Naive thymus-derived CD4-positive, alpha-beta T cell (primary cell): ENCODE measurements around the gene KIF26A. TPM values are rescaled to one million over a fixed set of nuclear protein-coding genes. Genes with fewer than 3 reads are reported as not detected.

Source experiments
- ATAC-seq: fragments of 150-1000 bp; cut with Tn5 transposase; 2 replicates; pipeline ENCODE4 v1.10.0; 2021; ENCODE audit warnings: mild to moderate bottlenecking, moderate library complexity
- CTCF ChIA-PET: fragments of 350-600 bp; sonication (Branson Sonifier 250); formaldehyde crosslinking; loops from one replicate; lab custom pipeline; 2021; ENCODE audit warnings: antibody characterized with exemption; lab: Charles Lee
- POLR2A ChIA-PET: fragments of 350-600 bp; sonication (Branson Sonifier 250); formaldehyde crosslinking; loops from one replicate; lab custom pipeline; 2021; ENCODE audit warnings: antibody characterized with exemption, inconsistent platforms; lab: Charles Lee
- DNase-seq, 9 donors: peaks; one replicate each; pipeline versions ENCODE4 v3.0.0 to v3.0.0-alpha.2; 2020 to 2022; ENCODE audit warnings: mixed read lengths in 1 of 9
- H3K27ac ChIP-seq: one replicate; pipeline ENCODE4 v1.7.0; 2013; ENCODE audit warnings: mild to moderate bottlenecking, low read depth, low read length, moderate library complexity
- H3K27me3 ChIP-seq, 2 donors: one replicate each; pipeline ENCODE4 v1.7.0; 2013; ENCODE audit warnings: low read length in 2 of 2, mild to moderate bottlenecking in 2 of 2, moderate library complexity in 2 of 2; ENCODE audit not compliant: control insufficient read depth in 2 of 2, insufficient read depth in 2 of 2
- H3K36me3 ChIP-seq, 3 experiments: 1 replicate in 2 of 3; 2 replicates in 1 of 3; pipeline ENCODE4 v1.7.0; 2013; ENCODE audit warnings: low read length in 3 of 3, mild to moderate bottlenecking in 3 of 3, moderate library complexity in 1 of 3; ENCODE audit not compliant: insufficient read depth in 3 of 3, control insufficient read depth in 2 of 3
- H3K4me1 ChIP-seq, 2 donors: one replicate each; pipeline ENCODE4 v1.7.0; 2013; ENCODE audit warnings: low read length in 2 of 2, mild to moderate bottlenecking in 2 of 2, moderate library complexity in 1 of 2; ENCODE audit not compliant: control insufficient read depth in 2 of 2, insufficient read depth in 2 of 2
- H3K4me3 ChIP-seq: 2 replicates; pipeline ENCODE4 v1.7.0; 2013; ENCODE audit warnings: mild to moderate bottlenecking, low read length
- H3K9me3 ChIP-seq, 3 experiments: 1 replicate in 2 of 3; 2 replicates in 1 of 3; pipeline ENCODE4 v1.7.0; 2013; ENCODE audit warnings: low read length in 3 of 3; ENCODE audit not compliant: control insufficient read depth in 2 of 3
- H3K27ac Mint-ChIP-seq, 9 donors: one replicate each; pipeline ENCODE4 v1.8.0; 2020 to 2022; ENCODE audit warnings: mixed read lengths in 9 of 9, mild to moderate bottlenecking in 8 of 9, moderate library complexity in 5 of 9, inconsistent platforms in 2 of 9
- H3K27me3 Mint-ChIP-seq, 5 donors: one replicate each; pipeline ENCODE4 v1.8.0; 2021 to 2022; ENCODE audit warnings: mixed read lengths in 5 of 5, mild to moderate bottlenecking in 1 of 5
- H3K36me3 Mint-ChIP-seq, 5 donors: one replicate each; pipeline ENCODE4 v1.8.0; 2020 to 2022; ENCODE audit warnings: mixed read lengths in 5 of 5, mild to moderate bottlenecking in 3 of 5, inconsistent platforms in 1 of 5
- H3K4me1 Mint-ChIP-seq, 7 donors: one replicate each; pipeline ENCODE4 v1.8.0; 2020 to 2022; ENCODE audit warnings: mixed read lengths in 7 of 7, mild to moderate bottlenecking in 3 of 7, inconsistent platforms in 1 of 7
- H3K4me3 Mint-ChIP-seq, 10 donors: one replicate each; pipeline ENCODE4 v1.8.0; 2020 to 2022; ENCODE audit warnings: mild to moderate bottlenecking in 10 of 10, mixed read lengths in 10 of 10, moderate library complexity in 6 of 10, inconsistent platforms in 2 of 10
- H3K9me3 Mint-ChIP-seq, 11 donors: one replicate each; pipeline ENCODE4 v1.8.0; 2020 to 2022; ENCODE audit warnings: mixed read lengths in 11 of 11, mild to moderate bottlenecking in 4 of 11, inconsistent platforms in 1 of 11, moderate library complexity in 1 of 11
- intact Hi-C, 2 donors: fragments of 100-400 bp; cut with micrococcal nuclease; formaldehyde crosslinking; loops; one replicate each; pipeline ENCODE4 v1.15.1; 2023
- polyA plus RNA-seq, 2 donors: library from polyadenylated mRNA; unstranded; fragments of 300-500 nt; fragmentation: Illumina TruSeq; gene quantifications; one replicate each; pipeline ENCODE4 v1.2.3, GENCODE V29; 2021
- total RNA-seq, 6 experiments: library from RNA in 5 of 6; stranded (reverse) in 5 of 6; gene quantifications; 1 replicate in 5 of 6; 2 replicates in 1 of 6; pipeline ENCODE4 v1.2.3 and lab custom pipeline; 2021 to 2026

KIF26A gene
- total RNA-seq (under 1 TPM in 3 of 5 experiments, not detected in 2; 0.13 to 0.53 (median 0.17) TPM), polyA plus RNA-seq (not detected), total RNA-seq (lab: John Stamatoyannopoulos, UW) (not detected)

DNA sequence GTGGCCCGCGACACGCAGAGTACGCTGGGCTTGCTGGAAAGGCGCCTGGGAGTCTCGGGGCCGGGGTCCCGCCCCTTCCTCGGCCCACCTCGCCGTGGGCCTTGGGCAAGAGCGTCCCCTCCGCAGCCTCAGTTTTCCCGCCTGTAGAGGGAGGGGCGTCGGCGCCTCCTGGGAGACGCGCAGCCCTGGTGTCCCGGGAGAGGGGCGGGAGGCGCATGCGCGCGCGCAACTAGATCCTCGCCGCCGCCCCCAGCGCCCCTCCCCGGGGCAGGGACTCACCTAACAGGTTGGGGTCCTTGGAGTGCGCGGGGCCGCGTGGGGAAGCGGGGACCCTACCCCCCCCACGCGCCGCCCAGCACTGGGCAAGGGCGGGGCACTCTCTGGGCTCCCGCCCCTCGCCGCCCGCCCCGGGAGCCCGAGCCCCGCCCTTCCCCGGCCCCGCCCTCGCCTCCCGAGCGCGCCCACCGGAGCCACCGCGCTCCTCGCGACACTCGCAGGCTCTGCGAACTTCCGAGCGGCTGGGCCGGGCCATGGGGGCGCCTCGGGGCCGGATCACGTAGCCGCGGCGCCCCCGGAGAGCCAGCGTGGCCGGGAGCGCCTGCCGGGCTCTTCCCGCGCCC, at the start of gene KIF26A:
TSS of gene KIF26A (plus strand) at position 490 of the 620 bp plus-strand sequence. CDS start 136 bp downstream, outside the sequence.
- POLR2A ChIA-PET: no interaction called here
- Mint-ChIP-seq H3K9me3 (no peaks in the 10 kb centered on the region), H3K4me3 (peak within 1 kb of the TSS; percentile 23 to 81 (median 63)), H3K27me3 (peaks cover 19 to 41% (median 29%) of the 10 kb centered on the region in 5 donors), H3K36me3 (no peaks in the 10 kb centered on the region), H3K4me1 (peaks cover 0 to 10% (median 5%) of the 10 kb centered on the region in 7 donors), H3K27ac (no peak within 1 kb of the TSS)
- H3K27ac ChIP-seq: no peak within 1 kb of the TSS
- no peak within 1 kb of the TSS for H3K4me3 ChIP-seq
- H3K9me3 ChIP-seq: no peaks in the 10 kb centered on the region
- H3K27me3 ChIP-seq: peaks cover 0 to 12% of the 10 kb centered on the region in 2 donors
- intact Hi-C loops: loop anchor here (1.0 to 5.0 kb wide), 2 partner anchors 426 to 569 kb away; no protein-coding TSS in a partner anchor
- no peaks in the 10 kb centered on the region for H3K4me1 ChIP-seq
- CTCF ChIA-PET: interaction anchor here (0.7 to 0.9 kb wide), 4 partner anchors 261 to 427 kb away, joined by 3 to 4 read pairs (median 3); no protein-coding TSS in a partner anchor
- DNase-seq (peak in 1 of 9 donors; percentile 7), ATAC-seq (no peak)
- no peaks in the 10 kb centered on the region for H3K36me3 ChIP-seq

DNA sequence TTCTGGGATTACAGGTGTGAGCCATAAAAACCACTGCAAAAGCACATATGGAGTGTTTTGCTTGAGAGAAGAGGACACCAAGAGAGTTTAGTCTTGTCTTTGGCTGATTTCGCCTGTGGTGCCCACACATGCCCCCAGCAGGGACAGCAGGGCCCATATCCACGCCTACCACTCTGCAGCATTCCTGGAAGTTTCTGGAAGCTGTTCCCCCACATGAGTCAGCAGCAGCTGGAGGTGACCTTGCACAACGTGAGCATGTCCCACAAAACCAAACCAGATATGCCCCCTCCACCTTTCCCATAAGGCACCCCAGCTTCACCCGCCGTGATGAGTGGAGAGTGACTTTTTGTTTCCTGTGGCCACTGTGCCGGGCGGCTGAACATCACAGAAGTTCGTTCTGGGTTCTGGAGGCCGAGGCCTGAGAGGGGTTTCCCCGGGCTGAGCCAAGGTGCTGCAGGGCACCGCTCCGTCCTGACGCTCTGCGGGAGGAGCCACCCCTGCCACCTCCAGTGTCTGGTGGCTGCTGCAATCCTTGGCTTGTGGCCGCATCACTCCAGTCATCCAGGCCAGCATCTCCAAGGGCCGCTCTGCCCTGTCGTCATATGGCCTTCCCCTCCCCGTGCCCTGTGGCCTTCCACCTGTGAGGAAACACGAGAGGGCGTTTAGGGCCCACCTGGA, 48.2 kb upstream of the KIF26A start:
- Mint-ChIP-seq H3K27ac (peak overlapping the region in 1 of 9 donors; percentile 27), H3K4me3 (no peak overlapping the region), H3K4me1 (peaks cover 0 to 6% (median 3%) of the 10 kb centered on the region in 7 donors), H3K27me3 (peaks cover 0 to 8% (median 6%) of the 10 kb centered on the region in 5 donors), H3K36me3 (no peaks in the 10 kb centered on the region), H3K9me3 (no peaks in the 10 kb centered on the region)
- Histone ChIP-seq H3K27me3 (no peaks in the 10 kb centered on the region), H3K27ac (no peak overlapping the region), H3K9me3 (no peaks in the 10 kb centered on the region), H3K4me3 (no peak overlapping the region), H3K36me3 (no peaks in the 10 kb centered on the region), H3K4me1 (peaks cover 0 to 7% of the 10 kb centered on the region in 2 donors)
- intact Hi-C loops: loop anchor here in 1 of 2 donors (5.0 kb wide), 1 partner anchor 472 kb away; no protein-coding TSS in a partner anchor
- no peak for ATAC-seq
- ChIA-PET POLR2A (no interaction called here), CTCF (no interaction called here)
- DNase-seq: no peak

- ChIA-PET POLR2A (no interaction called here), CTCF (interaction anchor here (0.6 kb wide), 1 partner anchor 1526 kb away, joined by 6 read pairs; no protein-coding TSS in a partner anchor)
- Histone ChIP-seq H3K27me3 (no peaks in the 10 kb centered on the region), H3K4me3 (no peak overlapping the region), H3K36me3 (no peaks in the 10 kb centered on the region), H3K9me3 (no peaks in the 10 kb centered on the region), H3K27ac (no peak overlapping the region), H3K4me1 (peaks cover 0 to 7% of the 10 kb centered on the region in 2 donors)
- no peak for ATAC-seq
- Mint-ChIP-seq H3K4me3 (no peak overlapping the region), H3K9me3 (no peaks in the 10 kb centered on the region), H3K36me3 (no peaks in the 10 kb centered on the region), H3K27me3 (peaks cover 0 to 8% (median 6%) of the 10 kb centered on the region in 5 donors), H3K4me1 (peaks cover 0 to 6% (median 3%) of the 10 kb centered on the region in 7 donors), H3K27ac (no peak overlapping the region)
- intact Hi-C loops: loop anchor here in 1 of 2 donors (5.0 kb wide), 1 partner anchor 471 kb away; no protein-coding TSS in a partner anchor
- DNase-seq: no peak
These were observed 47.1 kb upstream of the KIF26A start for GRCh38 chr14:104091061-104091926.

DNA sequence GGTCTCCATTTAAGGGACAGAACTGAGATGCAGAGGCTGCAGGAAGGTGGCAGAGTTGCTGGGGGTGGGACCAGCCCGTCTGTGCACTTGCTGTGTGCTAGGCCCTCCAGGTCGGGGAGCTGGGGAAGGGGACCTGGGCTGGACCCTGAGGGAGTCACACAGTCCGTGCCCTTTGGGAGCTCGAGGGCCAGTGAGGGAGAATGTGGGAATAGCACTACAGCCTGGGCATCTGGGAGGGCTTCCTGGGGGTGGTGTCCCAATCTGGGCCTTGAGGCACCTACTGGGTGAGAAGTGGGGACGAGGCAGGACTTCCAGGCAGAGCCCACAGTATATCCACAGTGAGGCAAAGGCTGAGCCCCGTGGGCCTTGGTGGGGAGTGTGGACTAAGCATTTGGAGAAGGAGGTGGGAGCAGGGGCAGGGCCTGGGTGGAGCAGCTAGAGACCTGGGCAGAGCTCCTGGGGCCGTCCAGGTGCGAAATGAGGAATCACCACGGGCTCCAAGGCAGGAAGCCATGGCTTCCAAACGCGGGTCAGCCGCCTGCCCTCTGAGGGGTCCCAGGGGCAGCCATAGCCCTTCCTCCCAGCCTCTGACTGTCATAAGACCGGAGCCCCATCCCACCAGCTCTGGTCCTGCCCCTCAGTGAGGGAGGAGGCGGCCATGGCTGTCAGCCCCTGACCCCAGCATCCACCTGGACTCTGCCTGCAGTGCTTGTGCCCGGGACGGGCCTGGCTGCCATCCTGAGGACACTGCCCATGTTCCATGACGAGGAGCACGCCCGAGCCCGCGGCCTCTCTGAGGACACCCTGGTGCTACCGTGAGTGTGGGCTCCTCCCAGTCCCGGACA, 46.2 kb upstream of the KIF26A start:
- no peak for DNase-seq
- peaks cover 0 to 7% of the 10 kb centered on the region in 2 donors for H3K4me1 ChIP-seq
- ATAC-seq: no peak
- no peak overlapping the region for H3K4me3 Mint-ChIP-seq
- H3K9me3 Mint-ChIP-seq: no peaks in the 10 kb centered on the region
- peaks cover 0 to 3% (median 2%) of the 10 kb centered on the region in 5 donors for H3K27me3 Mint-ChIP-seq
- no peaks in the 10 kb centered on the region for H3K27me3 ChIP-seq
- no peaks in the 10 kb centered on the region for H3K9me3 ChIP-seq
- no peaks in the 10 kb centered on the region for H3K36me3 Mint-ChIP-seq
- no peak overlapping the region for H3K4me3 ChIP-seq
- no peaks in the 10 kb centered on the region for H3K36me3 ChIP-seq
- ChIA-PET CTCF (interaction anchor here (0.6 to 1.8 kb wide), 3 partner anchors 15 to 1526 kb away, joined by 6 to 8 read pairs (median 6); no protein-coding TSS in a partner anchor), POLR2A (no interaction called here)
- H3K4me1 Mint-ChIP-seq: peaks cover 0 to 6% (median 3%) of the 10 kb centered on the region in 7 donors
- H3K27ac Mint-ChIP-seq: no peak overlapping the region
- intact Hi-C loops: loop anchor here in 1 of 2 donors (5.0 kb wide), 1 partner anchor 470 kb away; no protein-coding TSS in a partner anchor
- no peak overlapping the region for H3K27ac ChIP-seq

DNA sequence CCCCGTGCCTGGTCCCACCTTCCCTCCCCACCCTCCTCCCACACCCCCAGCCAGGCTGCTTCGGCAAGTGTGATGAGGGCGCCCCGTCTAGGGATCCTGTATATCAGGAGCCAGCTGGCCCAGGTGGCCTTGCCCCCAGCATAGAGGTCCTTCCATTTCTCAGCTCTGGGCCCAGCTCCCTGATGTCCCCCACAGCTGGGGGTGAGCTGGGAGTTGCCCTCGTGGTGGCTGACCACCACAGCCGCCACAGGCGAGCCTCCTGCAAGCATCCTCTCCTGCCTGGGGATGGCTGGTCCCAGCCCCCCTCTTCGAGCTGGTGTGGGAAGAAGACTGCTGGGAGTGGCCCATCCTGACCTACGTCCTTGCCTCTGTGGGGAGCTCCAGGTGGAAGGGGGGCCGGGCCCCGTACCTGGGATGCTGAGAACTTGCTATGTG, 45.4 kb upstream of the KIF26A start:
- ChIA-PET POLR2A (no interaction called here), CTCF (interaction anchor here (0.6 to 1.8 kb wide), 2 partner anchors 15 to 459 kb away, joined by 6 to 8 read pairs; no protein-coding TSS in a partner anchor)
- Histone ChIP-seq H3K27ac (no peak overlapping the region), H3K27me3 (no peaks in the 10 kb centered on the region), H3K4me1 (peaks cover 0 to 7% of the 10 kb centered on the region in 2 donors), H3K4me3 (no peak overlapping the region), H3K9me3 (no peaks in the 10 kb centered on the region), H3K36me3 (no peaks in the 10 kb centered on the region)
- H3K36me3 Mint-ChIP-seq: no peaks in the 10 kb centered on the region
- no peak for DNase-seq
- H3K9me3 Mint-ChIP-seq: no peaks in the 10 kb centered on the region
- no peak for ATAC-seq
- no peak overlapping the region for H3K27ac Mint-ChIP-seq
- intact Hi-C loops: loop anchor here in 1 of 2 donors (5.0 kb wide), 1 partner anchor 469 kb away; no protein-coding TSS in a partner anchor
- H3K27me3 Mint-ChIP-seq: no peaks in the 10 kb centered on the region
- H3K4me1 Mint-ChIP-seq: peaks cover 0 to 6% (median 3%) of the 10 kb centered on the region in 7 donors
- H3K4me3 Mint-ChIP-seq: no peak overlapping the region
